T-helper 2 cell treated with Interferon-gamma antibody and Interleukin-4, amounts not matched to agents 5 μg/mL and 100 μg/mL, for 36 hours (primary cell): ENCODE results near the gene LIMS2.

Source experiments
- DNase-seq: peaks from one replicate; pipeline ENCODE4 v3.0.0; 2021; ENCODE audit warnings: low spot score
- H3K27ac Mint-ChIP-seq: one replicate; pipeline ENCODE4 v1.8.0; 2021; ENCODE audit warnings: mild to moderate bottlenecking, mixed read lengths
- H3K27me3 Mint-ChIP-seq: one replicate; pipeline ENCODE4 v1.8.0; 2021; ENCODE audit warnings: low read depth, mixed read lengths
- H3K36me3 Mint-ChIP-seq: one replicate; pipeline ENCODE4 v1.8.0; 2021; ENCODE audit warnings: low read depth, mixed read lengths
- H3K4me1 Mint-ChIP-seq: one replicate; pipeline ENCODE4 v1.8.0; 2021; ENCODE audit warnings: low read depth, mixed read lengths
- H3K4me3 Mint-ChIP-seq: one replicate; pipeline ENCODE4 v1.8.0; 2022; ENCODE audit warnings: mild to moderate bottlenecking, moderate library complexity, mixed read lengths
- H3K9me3 Mint-ChIP-seq: one replicate; pipeline ENCODE4 v1.8.0; 2021; ENCODE audit warnings: mixed read lengths

Gene LIMS2

GRCh38 chr2:127661072-127661649, 14.2 kb downstream of the LIMS2 start:
- Mint-ChIP-seq H3K4me3 (no peak overlapping the region), H3K27ac (no peak overlapping the region), H3K9me3 (no peaks in the 10 kb centered on the region), H3K27me3 (peaks cover 37% of the 10 kb centered on the region), H3K4me1 (no peaks in the 10 kb centered on the region), H3K36me3 (no peaks in the 10 kb centered on the region)
- DNase-seq = no peak

- Mint-ChIP-seq H3K36me3 (no peaks in the 10 kb centered on the region), H3K9me3 (no peaks in the 10 kb centered on the region), H3K4me3 (no peak overlapping the region), H3K27ac (no peak overlapping the region), H3K27me3 (peaks cover 31% of the 10 kb centered on the region), H3K4me1 (no peaks in the 10 kb centered on the region)
- no peak for DNase-seq
Observed at GRCh38 chr2:127660291-127660578, 15.1 kb downstream of the LIMS2 start.

GRCh38 chr2:127659408-127660290, 15.7 kb downstream of the LIMS2 start:
- H3K27ac Mint-ChIP-seq = no peak overlapping the region
- no peaks in the 10 kb centered on the region for H3K9me3 Mint-ChIP-seq
- no peak for DNase-seq
- H3K4me3 Mint-ChIP-seq = no peak overlapping the region
- no peaks in the 10 kb centered on the region for H3K36me3 Mint-ChIP-seq
- no peaks in the 10 kb centered on the region for H3K4me1 Mint-ChIP-seq
- H3K27me3 Mint-ChIP-seq = peaks cover 25% of the 10 kb centered on the region

- peaks cover 22% of the 10 kb centered on the region for H3K27me3 Mint-ChIP-seq
- H3K27ac Mint-ChIP-seq = no peak overlapping the region
- H3K36me3 Mint-ChIP-seq = no peaks in the 10 kb centered on the region
- no peak overlapping the region for H3K4me3 Mint-ChIP-seq
- H3K4me1 Mint-ChIP-seq = no peaks in the 10 kb centered on the region
- no peaks in the 10 kb centered on the region for H3K9me3 Mint-ChIP-seq
- DNase-seq = no peak
Observed at GRCh38 chr2:127658641-127659407, 16.5 kb downstream of the LIMS2 start.

- no peaks in the 10 kb centered on the region for H3K9me3 Mint-ChIP-seq
- peaks cover 15% of the 10 kb centered on the region for H3K27me3 Mint-ChIP-seq
- no peak for DNase-seq
- no peaks in the 10 kb centered on the region for H3K36me3 Mint-ChIP-seq
- no peak overlapping the region for H3K4me3 Mint-ChIP-seq
- no peaks in the 10 kb centered on the region for H3K4me1 Mint-ChIP-seq
- H3K27ac Mint-ChIP-seq = no peak overlapping the region
Observed at GRCh38 chr2:127658146-127658545, 17.2 kb downstream of the LIMS2 start.

GRCh38 chr2:127657232-127657595, 18.1 kb downstream of the LIMS2 start:
- Mint-ChIP-seq H3K36me3 (no peaks in the 10 kb centered on the region), H3K27me3 (peaks cover 11% of the 10 kb centered on the region), H3K4me3 (no peak overlapping the region), H3K27ac (no peak overlapping the region), H3K9me3 (no peaks in the 10 kb centered on the region), H3K4me1 (no peaks in the 10 kb centered on the region)
- no peak for DNase-seq

- H3K4me3 Mint-ChIP-seq = no peak overlapping the region
- H3K27me3 Mint-ChIP-seq = peaks cover 7% of the 10 kb centered on the region
- H3K4me1 Mint-ChIP-seq = no peaks in the 10 kb centered on the region
- DNase-seq = no peak
- H3K36me3 Mint-ChIP-seq = no peaks in the 10 kb centered on the region
- no peak overlapping the region for H3K27ac Mint-ChIP-seq
- no peaks in the 10 kb centered on the region for H3K9me3 Mint-ChIP-seq
Observed at GRCh38 chr2:127656569-127657231, 18.6 kb downstream of the LIMS2 start.

- no peak overlapping the region for H3K4me3 Mint-ChIP-seq
- no peaks in the 10 kb centered on the region for H3K27me3 Mint-ChIP-seq
- DNase-seq = no peak
- no peaks in the 10 kb centered on the region for H3K4me1 Mint-ChIP-seq
- H3K27ac Mint-ChIP-seq = no peak overlapping the region
- no peaks in the 10 kb centered on the region for H3K9me3 Mint-ChIP-seq
- no peaks in the 10 kb centered on the region for H3K36me3 Mint-ChIP-seq
Observed at GRCh38 chr2:127655209-127656073, 19.9 kb downstream of the LIMS2 start.

- H3K27me3 Mint-ChIP-seq = no peaks in the 10 kb centered on the region
- no peaks in the 10 kb centered on the region for H3K36me3 Mint-ChIP-seq
- no peaks in the 10 kb centered on the region for H3K4me1 Mint-ChIP-seq
- H3K27ac Mint-ChIP-seq = no peak overlapping the region
- no peak for DNase-seq
- H3K9me3 Mint-ChIP-seq = no peaks in the 10 kb centered on the region
- no peak overlapping the region for H3K4me3 Mint-ChIP-seq
Observed at GRCh38 chr2:127654838-127655175, 20.5 kb downstream of the LIMS2 start.

- Mint-ChIP-seq H3K27ac (no peak overlapping the region), H3K4me3 (no peak overlapping the region), H3K4me1 (peaks cover 3% of the 10 kb centered on the region), H3K36me3 (no peaks in the 10 kb centered on the region), H3K9me3 (no peaks in the 10 kb centered on the region), H3K27me3 (peaks cover 3% of the 10 kb centered on the region)
- DNase-seq = no peak
Observed at GRCh38 chr2:127654084-127654837, 21.1 kb downstream of the LIMS2 start.

GRCh38 chr2:127653421-127654083, 21.8 kb downstream of the LIMS2 start:
- H3K36me3 Mint-ChIP-seq = no peaks in the 10 kb centered on the region
- peaks cover 3% of the 10 kb centered on the region for H3K27me3 Mint-ChIP-seq
- no peak overlapping the region for H3K27ac Mint-ChIP-seq
- H3K4me1 Mint-ChIP-seq = peaks cover 3% of the 10 kb centered on the region
- H3K9me3 Mint-ChIP-seq = no peaks in the 10 kb centered on the region
- no peak for DNase-seq
- H3K4me3 Mint-ChIP-seq = no peak overlapping the region

GRCh38 chr2:127652786-127653357, 22.5 kb downstream of the LIMS2 start:
- H3K9me3 Mint-ChIP-seq = no peaks in the 10 kb centered on the region
- no peak for DNase-seq
- H3K4me3 Mint-ChIP-seq = no peak overlapping the region
- H3K27ac Mint-ChIP-seq = no peak overlapping the region
- no peaks in the 10 kb centered on the region for H3K36me3 Mint-ChIP-seq
- peaks cover 3% of the 10 kb centered on the region for H3K4me1 Mint-ChIP-seq
- peaks cover 3% of the 10 kb centered on the region for H3K27me3 Mint-ChIP-seq
